ENCODE measurements around the gene DAB2IP.
"Not testable (repeated sequence)": the region's sequence is repeated elsewhere in the genome, so short reads cannot be mapped to it uniquely, and the experiment has no call there.

DAB2IP gene

DNA sequence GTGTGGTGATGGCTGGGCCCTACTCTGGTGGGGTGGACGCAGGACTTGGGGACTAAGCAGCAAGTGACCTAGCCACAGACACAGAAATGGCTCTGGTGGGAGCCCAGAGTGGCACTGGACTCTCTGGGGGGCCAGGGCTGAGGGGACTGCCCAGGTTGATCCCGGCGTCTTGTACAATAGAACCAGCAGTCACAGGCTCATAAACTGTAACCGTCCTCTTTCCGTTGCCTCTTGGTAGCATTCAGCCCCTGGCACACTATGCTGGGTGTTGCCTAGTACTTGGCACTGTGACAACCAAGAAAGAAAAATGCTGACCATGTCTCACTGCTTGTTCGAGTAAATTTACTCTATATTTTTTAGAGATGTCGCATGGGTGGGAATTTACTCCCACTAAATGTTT is 80.5 kb downstream of the DAB2IP start:
- no peak for DNase-seq

DNA sequence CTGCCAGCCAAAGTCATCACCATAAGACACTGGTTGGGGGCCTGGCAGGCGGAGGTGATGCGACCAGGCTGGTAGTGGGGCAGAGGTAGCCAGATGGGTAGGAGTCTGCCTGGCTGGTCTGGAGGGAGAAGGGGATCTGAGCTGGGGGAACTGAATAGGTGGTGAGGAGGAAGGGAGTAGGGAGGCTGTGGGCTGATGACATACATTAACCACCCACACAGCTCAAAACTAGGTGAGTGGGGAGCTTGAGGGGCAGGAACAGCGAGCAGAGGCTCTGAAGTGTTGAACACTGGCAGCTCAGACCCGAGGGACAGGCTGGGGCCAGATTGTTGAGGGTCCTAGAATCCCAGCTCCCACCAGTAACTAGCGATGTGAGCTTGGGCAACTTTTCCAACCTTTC is 81.0 kb downstream of the DAB2IP start:
- DNase-seq: no peak

DNA sequence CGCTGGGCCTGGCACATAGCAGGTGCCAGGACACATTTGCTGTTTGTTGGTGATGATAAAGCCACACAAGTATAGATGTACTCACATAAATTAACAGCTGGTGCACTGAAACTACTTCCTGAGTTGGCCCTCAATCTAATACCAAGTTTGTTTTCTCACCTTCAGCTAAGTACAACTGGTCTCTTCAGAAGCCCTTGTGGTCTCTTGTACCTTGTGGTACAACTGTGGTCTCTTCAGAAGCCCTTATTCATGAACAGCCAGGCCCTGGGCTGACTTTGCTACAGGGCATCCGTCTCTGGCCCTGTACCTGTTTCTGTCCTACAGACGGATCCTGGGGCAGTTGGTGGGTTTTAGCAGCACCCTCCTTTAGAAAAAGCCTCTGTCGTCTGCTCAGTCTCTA is 81.5 kb downstream of the DAB2IP start:
- no peak for DNase-seq

DNA sequence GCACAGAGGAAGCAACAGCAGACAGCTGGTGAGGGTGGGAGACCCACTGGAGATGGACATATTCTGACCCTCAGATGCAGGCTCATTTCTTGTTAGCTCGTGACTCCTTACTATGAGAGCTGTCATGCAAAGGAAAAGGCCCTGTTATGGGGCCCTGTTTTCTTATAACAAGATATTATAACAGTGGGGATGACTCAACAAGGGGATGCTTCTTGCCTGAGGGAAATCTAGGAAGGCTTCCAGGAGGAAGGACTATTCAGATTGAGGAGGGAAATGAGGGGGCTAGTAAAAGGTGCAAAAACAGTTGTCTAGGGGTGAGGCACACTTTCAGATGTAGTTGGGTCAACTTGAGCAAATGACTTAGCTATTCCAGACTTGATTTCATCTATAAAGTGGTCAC is 83.0 kb downstream of the DAB2IP start:
- no peak for DNase-seq

DNA sequence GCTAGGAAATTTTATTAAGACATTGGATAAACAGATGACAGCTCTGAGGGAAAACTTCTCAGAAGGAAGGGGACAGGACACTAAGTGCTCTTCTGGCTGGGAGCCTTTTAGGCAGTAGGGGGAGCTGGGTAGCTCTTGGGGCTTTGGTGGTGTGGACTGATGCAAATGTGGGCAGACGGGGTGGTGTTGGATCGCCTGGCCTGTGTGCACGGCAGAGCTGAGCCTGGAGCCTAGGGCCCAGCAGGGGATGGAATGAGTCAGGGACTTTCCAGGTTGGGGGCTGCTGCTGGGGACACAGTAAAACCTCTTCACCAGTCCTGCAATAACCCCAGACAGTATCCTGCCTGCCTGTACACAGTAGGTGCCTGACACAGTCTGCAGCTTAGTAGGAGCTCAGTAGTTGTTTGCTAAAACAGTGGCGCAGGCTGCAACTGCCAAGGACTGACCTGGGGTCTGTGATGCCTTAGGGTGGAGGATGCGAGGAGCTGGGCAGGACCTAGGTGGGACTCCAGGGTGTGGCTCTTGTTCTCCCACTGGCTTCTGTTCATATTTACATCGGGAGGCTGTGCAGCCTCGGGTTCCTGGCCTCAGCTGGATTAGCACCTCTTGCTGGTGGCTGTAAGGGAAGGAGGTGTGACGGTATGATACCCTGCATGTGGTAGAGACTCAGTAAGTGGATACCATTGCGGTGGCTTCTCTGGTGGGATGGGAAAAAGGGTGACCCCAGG is 83.8 kb downstream of the DAB2IP start:
- no peak for DNase-seq

DNA sequence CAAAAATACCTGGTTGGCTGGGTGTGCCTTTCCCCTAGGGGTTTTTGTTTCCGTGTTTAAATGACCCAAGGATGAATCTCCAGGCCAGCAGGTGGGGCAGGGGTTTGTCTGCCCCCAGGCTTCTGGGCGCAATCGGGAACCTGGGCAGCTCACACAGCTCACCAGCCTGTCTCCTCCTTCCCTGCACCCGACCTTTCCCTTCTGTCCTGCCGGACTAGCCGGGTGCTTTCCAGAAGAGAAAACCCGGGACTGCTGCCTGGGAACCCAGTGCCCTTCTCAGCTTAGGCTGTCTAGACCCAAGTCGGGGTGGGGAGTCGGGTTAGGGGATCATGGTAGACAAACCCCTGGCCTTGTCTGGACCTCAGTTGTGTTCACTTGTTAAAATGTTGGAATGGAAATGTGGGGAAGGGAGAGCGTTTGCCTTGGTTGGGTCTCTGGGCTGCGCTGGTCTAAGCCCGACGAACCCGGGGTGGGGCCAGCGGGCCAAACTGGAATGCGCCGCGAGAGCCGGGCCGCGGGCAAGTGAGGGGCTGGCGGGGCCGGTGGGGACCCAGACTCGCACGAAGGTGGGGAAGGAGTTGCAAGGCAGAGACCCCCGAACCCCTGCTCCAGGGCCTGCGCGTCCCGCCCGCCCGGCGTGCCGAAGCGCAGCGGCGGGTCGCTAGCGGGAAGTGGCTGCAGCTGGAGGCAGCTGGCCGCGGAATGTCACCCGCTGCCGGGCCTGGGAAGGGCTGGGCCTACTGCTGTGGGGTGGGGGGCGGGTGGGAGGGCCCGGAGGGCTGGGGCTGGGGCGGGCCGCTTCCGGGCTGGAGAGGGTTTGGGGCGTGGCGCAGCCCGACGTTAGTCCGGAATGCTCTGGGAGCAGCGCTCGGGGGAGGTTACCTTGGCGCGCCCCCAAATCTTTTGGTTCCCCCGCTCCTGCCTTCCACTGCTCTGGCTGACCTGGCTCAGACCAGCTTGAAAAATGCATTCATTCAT is 84.6 kb downstream of the DAB2IP start:
- DNase-seq: peak; percentile 22

DNA sequence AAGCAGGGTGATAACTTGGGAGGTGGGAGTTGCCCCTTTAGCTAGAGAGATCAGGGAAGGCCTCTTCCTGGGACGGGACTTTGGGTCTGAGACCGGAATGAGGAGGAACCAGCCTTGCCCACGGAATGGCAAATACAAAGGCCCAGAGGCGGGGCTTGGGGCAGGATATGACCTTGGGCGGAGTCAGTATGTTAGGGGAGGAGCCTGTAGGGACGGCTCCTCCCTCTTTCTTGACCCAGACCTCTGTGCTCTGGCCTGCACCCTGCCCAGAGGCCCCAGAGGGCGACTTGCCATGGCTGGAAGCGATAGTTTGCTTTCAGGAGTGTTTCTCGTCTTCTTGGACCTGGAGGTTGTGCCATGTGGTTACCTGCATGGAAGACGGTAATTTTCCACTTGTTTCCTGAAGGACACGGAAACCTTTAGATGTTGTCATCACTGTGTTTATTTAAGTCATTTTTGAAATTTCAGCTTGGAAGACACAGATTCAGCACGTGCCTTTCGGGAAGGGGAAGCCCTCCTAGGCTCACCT is 85.6 kb downstream of the DAB2IP start:
- DNase-seq: no peak

DNA sequence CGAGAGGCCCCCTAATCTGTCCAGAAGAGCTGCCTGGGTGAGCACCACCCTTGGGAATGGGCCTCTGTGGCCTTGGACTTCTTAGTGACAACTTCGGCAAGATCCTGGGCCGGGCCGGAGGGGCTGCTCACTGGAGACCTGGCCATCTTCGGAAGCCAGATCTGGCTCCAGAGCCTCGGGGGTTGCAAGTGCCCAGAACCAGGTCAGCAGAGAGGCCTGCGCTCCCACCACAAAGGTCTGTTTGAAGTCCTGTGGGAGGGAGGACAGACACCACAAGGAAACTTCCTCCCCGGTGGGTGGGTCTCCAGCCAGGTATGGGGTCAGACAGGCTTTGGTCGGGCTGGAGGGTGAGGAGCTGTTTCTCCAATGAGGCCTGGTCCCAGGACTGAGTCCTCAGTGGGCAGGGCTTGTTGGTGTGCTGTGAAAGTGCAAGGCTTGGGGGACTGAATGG is 86.1 kb downstream of the DAB2IP start:
- DNase-seq: no peak

DNA sequence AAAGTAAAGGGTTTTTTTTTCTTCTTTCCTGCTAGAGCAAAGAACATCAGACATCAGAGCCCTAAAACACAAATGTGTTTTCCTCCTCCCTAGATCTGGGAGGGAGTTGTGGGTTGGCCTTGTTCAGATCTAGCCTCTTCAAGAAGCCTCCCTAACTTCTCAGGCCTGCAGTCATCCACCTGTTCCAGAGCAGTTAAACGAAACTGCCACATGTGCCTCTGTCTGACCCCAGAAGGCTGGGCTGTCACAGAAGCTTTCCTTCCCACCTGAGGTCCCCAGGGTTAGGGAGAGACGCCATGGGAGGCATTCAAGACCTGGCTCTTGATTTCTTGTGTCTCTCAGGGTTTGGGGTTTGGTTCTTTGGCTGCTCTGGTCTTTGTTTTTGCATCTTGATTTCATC is 87.0 kb downstream of the DAB2IP start:
- no peak for DNase-seq

DNA sequence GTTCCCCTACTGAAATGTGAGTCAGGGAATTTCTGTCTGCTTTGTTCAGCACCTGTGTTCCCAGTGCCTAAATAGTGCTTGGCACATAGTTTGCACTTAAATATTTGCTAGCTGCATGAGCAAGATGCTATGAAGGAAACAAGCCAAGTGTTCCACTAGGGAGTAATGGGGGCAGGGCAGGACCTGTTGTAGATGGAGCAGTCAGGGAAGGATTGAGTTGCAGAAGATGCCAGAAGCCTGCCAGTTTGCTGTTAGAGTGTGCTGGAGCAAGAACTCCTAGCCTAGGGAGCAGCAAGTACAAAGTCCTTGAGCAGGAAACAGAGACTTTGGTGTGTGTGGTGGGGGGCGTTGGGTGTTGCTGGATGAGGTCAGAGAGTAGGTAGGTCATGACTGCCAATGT is 87.5 kb downstream of the DAB2IP start:
- no peak for DNase-seq

DNA sequence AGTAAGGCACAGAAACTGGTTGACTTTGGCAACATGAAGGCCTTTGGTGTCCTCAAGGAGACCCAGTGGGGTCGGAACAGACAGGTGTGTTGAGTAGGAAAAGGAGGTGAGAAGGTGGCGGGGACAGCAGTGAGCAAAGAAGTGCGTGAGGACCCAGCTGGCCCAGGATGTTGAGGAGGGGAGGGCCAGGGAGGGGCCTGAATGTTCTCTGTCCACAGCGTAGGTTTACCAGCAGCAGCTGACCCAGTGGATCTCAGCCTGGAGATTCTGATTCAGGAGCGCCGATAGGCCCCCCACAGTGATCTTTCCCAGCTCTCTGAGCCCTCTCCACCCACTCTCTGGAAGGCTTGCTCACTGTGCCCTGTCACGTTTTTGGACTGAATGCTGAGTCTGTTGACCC is 88.5 kb downstream of the DAB2IP start:
- DNase-seq: no peak

DNA sequence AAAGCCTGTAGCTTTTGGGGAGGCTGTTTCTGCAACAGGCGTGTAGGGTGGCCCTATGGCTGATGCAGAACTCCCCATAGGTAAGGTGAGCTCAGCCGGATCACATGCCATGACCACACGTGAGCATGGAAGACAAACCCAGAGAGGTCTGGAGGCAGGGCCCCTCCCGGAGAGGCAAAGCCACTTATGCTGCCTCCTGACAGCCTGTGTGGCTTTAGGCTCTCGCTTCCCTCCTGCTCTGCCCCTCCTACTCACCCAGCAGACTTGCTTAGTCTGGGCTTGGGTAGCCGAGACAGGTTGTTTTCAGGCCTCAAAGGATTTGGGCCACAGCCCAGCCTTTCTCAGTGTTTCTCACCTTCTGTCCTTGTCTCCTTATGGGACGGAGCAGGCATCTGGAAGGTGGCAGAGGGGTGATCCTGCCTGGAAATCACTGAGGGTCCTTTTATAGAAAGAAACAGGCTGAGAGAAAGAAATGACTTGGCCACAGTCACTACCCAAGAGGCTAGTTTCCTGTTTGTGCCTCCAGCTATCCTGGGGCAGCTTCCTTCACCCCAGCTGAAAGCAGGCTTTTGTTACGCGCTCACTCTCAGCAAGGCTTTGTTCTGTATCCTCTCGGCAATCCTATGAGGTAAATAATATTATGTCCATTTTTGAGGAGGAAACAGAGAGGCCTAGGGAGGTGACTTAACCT is 89.9 kb downstream of the DAB2IP start:
- no peak for DNase-seq

DNA sequence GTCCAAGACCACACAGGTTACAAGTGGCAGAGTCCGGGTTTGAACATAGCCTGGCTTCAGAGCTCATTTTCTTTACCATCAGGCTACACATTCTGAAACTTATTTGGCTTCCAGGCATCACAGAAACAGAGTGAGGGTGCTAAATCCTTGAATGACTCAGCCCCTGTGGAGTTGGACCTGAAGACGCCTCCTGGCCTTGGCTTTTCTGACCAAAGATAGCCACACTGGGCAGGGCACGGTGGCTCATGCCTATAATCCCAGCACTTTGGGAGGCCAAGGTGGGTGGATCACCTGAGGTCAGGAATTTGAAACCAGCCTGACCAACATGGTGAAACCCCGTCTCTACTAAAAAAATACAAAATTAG is 90.5 kb downstream of the DAB2IP start:
- DNase-seq: not testable (repeated sequence)

DNA sequence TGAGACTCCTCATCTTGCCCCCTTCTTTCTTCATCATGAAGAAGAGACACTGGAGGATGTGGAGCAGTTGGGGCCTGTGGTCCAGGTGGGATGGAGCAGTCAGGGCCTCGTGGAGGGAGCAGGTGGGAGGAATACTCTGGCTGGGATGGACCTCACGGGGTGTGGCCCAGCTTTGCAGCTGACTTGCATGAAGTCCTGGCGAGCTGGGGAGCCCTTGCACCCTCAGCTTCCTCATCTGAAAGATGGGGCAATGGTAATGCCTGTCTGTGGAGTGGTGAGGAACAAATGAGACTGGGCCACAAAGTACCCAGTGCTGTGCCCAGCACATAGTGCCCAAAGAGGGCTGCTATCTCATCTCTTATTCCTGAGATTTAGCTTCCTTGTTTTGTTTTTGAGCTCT is 91.5 kb downstream of the DAB2IP start:
- no peak for DNase-seq

DNA sequence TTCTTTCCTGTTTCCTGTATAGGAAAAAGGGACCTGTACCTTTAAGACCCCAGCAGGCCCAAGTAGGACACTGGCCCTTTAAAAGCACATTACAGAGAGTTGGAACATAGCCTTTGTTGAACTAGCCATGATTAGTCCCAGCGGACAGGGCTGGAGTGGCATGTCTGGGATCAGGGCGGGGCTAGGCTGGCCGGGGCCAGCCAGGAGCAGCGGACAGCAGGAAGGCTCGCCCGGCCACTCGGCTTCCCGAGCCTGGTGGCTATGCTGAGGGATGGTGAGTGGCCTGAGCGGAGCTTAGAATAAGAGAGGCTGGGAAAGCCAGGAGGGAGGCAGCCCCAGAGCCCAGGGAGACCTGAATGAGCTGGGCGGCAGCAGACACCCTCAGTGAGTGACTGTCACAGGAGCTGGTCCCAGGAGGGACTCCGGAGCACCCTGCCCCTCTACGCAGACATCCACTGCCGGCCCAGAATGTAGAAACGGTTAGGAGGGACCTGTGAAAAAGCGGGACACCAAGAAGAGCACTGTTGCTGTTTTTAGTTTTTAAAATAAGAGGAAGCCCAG is 92.1 kb downstream of the DAB2IP start:
- DNase-seq: no peak

DNA sequence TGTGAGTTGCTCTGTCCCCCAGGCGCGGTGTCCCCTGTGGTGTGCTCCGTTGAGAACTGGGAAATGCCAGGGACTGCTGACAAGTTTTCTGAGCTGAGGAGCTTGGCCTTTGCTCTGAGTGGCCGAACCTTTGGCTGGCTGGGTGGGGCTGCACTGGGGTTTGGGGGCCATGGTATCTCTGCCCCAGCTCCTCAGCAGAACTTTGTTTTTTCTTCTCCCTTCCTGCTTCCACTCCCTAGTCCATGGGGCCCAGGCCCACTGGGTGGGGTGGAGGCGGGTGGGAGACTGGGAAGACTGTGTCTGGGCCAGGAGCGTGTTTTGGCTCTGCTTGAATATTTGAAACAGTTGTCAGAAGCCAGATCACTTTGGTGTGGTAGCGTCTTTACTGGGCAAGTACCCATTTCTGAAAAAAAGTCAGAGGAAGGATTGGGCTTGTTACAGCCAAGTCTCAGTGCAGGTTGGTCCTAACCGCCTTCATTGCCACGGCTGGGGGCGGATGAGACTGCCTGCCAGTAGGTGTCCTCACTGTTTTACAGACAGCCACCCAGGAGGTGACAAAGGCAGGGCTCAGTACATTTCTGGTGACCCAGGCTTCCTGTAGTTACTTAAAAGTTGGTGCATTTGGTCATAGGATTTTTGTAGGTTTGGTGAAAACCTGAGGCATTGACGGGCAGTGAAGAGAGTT is 92.7 kb downstream of the DAB2IP start:
- DNase-seq: no peak

DNA sequence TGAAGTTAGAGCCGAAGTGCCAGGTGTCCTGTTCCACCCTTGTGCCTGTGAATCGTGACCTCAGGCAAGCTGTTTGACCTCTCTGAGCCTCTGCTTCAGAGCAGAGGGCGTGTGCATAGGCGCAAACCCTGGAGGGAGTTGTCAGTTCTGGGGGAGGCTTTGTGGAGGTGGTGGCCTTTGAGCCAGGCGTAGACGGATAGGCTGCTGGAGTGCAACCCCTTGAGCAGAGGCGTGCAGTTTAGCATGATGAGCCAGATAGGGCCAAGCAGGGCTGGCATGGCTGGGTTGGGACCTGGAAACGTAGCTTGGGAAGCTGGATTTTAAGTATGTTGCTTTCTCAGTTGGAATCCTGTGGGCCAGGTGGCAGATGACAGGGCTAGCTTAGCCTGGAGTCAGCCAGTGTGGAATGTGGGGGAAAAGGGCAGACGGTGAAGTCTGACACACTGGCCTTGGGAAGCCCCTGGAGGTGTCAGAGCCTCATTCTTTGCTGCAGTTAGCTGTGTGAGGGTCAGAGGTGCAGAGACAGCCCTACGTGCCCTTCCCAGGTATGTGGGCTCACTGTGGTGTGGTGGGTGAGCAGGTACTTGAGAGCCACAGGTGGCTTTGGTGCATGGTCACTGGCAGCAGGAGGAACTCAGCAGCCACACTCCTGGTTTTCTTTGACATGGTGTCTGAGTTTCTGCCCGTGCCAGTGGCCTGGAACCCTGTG is 93.4 kb downstream of the DAB2IP start:
- no peak for DNase-seq

DNA sequence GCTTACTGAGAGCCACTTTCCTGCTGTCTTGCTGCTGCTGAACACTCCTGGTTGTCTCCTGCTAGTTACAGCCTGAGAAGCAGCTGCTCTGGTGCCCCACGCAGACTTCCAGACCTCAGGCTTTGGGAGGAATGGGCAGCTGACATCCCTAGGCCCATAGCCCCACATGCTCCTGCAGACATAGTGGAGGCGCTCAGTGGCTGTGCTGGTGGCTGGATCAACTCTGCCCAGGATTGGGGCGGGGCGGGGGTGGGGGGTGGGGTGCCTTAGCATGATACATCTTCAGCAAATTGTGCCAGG is 93.9 kb downstream of the DAB2IP start:
- DNase-seq: no peak

DNA sequence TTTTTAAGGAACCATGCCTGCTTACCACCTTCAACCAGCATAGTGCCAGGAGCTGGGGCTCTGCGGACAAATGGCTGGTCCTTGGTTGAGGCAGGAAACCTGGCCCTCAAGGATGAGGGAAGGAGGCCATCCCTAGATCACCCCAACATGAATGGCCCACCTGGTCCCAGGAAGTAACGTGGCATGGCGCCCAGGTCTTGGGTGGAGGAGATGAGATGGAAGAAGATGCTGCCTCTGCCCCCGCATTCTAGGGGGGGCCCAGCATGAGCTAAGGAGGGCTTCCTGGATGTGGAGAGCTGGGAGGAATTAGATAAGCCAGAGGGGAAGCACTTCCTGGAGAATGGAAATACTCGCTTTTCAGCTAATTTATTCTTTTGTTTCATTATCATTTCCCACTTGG is 95.0 kb downstream of the DAB2IP start:
- no peak for DNase-seq

DNA sequence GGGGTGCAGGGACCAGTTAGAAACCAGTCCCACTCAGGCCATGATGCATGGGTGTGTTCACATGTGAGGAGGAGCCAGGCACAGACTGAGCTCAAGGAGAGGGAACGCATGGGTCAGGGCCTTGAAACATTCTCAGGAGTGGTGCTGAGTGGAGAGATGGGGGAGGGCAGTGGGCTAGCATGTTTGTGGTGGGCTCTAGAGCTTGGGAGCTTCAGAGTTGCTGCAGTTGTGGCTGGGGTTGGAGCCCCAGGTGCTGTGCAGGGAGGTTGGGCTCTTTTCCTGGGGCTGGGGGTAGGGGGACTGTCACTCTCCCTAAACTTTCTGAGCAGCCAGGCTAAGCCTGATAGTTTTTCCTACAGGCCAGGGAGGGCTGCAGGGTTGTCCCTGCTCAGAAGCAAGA is 95.4 kb downstream of the DAB2IP start:
- DNase-seq: no peak

DNA sequence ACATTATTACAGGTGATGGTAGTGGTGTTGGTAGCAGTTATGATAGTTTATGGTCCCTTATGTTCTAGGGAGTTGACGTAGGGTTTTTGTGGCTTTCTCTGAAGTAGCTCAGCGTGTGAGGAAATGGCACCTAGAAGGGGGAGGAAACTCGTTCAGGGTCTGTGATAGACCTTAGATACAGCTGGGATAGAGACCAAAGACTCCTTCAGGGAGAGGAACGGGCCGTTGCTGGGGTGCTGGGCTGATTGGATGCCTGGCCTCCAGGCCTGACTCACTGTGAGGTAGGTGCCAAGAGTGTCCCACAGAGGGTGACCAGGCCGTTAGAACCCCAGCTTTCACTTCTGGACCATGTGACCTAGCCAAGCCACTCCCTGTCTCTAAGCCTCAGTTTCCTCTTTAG is 96.6 kb downstream of the DAB2IP start:
- DNase-seq: no peak

All from cortex of kidney (tissue), 1 donor.